Measurements from ENCODE around the gene UCK1.

DNA sequence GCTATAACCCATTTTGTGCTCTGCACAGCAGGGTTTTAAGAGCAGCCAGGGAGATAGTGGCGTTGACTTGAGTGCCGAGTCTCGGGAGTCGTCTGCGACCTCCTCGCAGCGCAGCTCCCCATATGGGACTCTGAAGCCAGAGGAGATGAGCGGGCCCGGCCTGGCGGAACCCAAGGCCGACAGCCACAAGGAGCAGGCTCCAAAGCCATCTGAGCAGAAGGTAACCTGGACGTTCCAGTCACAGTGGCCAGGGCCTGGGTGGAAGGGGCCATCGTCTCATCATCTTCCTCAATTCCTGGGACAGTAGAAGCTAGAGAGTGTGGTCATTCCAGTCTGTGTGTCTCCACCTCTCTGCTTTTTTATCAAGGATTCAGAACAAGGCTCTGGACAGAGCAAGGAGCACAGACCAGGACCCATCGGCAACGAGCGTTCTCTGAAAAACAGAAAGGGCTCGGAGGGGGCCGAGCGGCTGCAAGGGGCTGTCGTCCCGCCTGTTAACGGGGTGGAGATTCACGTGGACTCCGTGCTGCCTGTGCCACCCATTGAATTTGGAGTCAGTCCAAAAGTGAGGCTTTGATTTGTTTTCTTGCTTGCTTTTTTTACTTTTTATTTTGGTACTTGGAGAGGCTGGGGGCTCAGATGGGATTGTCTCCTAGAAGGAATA is 48.6 kb downstream of the UCK1 start:
- TF ChIP-seq CTCF (conservative IDR thresholded peaks at IDR 0.05; ENCODE audit: low read length): no peak
- TF ChIP-seq EZH2phosphoT487 (IDR thresholded peaks at IDR 0.05; ENCODE audit: borderline replicate concordance): no peak
